Activated T-helper 17 cell treated with anti-CD3 and anti-CD28 coated beads, Interleukin-2, amount 50 U/mL, for 72 hours (primary cell): ENCODE measurements around the gene TSHR. TPM values are rescaled to one million over a fixed set of nuclear protein-coding genes. Genes with fewer than 3 reads are reported as not detected.

Experiments used
- ATAC-seq: fragments of 150-1000 bp; cut with Tn5 transposase; replicated peaks from 2 replicates; pipeline ENCODE4 v1.10.0; 2021; ENCODE audit warnings: mild to moderate bottlenecking, moderate library complexity
- H3K27ac Mint-ChIP-seq: one replicate; pipeline ENCODE4 v1.8.0; 2022; ENCODE audit warnings: mixed read lengths
- H3K27me3 Mint-ChIP-seq: one replicate; pipeline ENCODE4 v1.8.0; 2022; ENCODE audit warnings: mixed read lengths
- H3K36me3 Mint-ChIP-seq: one replicate; pipeline ENCODE4 v1.8.0; 2022; ENCODE audit warnings: low read depth, mild to moderate bottlenecking, mixed read lengths
- H3K4me1 Mint-ChIP-seq: one replicate; pipeline ENCODE4 v1.8.0; 2022; ENCODE audit warnings: mixed read lengths
- H3K4me3 Mint-ChIP-seq: one replicate; pipeline ENCODE4 v1.8.0; 2022; ENCODE audit warnings: mild to moderate bottlenecking, mixed read lengths
- H3K9me3 Mint-ChIP-seq: one replicate; pipeline ENCODE4 v1.8.0; 2022; ENCODE audit warnings: mixed read lengths
- total RNA-seq, 2 donors: library from RNA; stranded (reverse); gene quantifications; one replicate each; pipeline ENCODE4 v1.2.3, GENCODE V29; 2022

The TSHR gene
- total RNA-seq, 2 donors from 2014 or later: 0.50 TPM; not detected in 1

- Mint-ChIP-seq H3K27me3 (peaks cover 4% of the 10 kb centered on the region), H3K9me3 (no peaks in the 10 kb centered on the region), H3K4me3 (peak overlapping the region; percentile 45), H3K36me3 (no peaks in the 10 kb centered on the region), H3K4me1 (peaks cover 22% of the 10 kb centered on the region), H3K27ac (peak overlapping the region; percentile 61)
- ATAC-seq: peak; percentile 92
These were observed 4.1 kb downstream of the TSHR start for GRCh38 chr14:80959496-80959895.

GRCh38 chr14:80965037-80965436 lies 9.6 kb downstream of the TSHR start:
- H3K9me3 Mint-ChIP-seq: no peaks in the 10 kb centered on the region
- H3K27ac Mint-ChIP-seq: no peak overlapping the region
- ATAC-seq: no peak
- H3K4me1 Mint-ChIP-seq: peaks cover 4% of the 10 kb centered on the region
- no peaks in the 10 kb centered on the region for H3K27me3 Mint-ChIP-seq
- H3K36me3 Mint-ChIP-seq: no peaks in the 10 kb centered on the region
- H3K4me3 Mint-ChIP-seq: no peak overlapping the region

GRCh38 chr14:80973931-80974641 lies 18.7 kb downstream of the TSHR start:
- no peak overlapping the region for H3K27ac Mint-ChIP-seq

GRCh38 chr14:80974679-80975078 lies 19.3 kb downstream of the TSHR start:
- Mint-ChIP-seq H3K4me1 (peaks cover 6% of the 10 kb centered on the region), H3K27ac (no peak overlapping the region), H3K36me3 (no peaks in the 10 kb centered on the region), H3K27me3 (no peaks in the 10 kb centered on the region), H3K9me3 (no peaks in the 10 kb centered on the region), H3K4me3 (no peak overlapping the region)
- ATAC-seq: no peak

More at GRCh38 chr14:80973931-80974641, 18.7 kb downstream of the TSHR start:
- Mint-ChIP-seq H3K36me3 (no peaks in the 10 kb centered on the region), H3K4me1 (peaks cover 6% of the 10 kb centered on the region), H3K4me3 (no peak overlapping the region), H3K27me3 (no peaks in the 10 kb centered on the region), H3K9me3 (no peaks in the 10 kb centered on the region)
- ATAC-seq: no peak

- Mint-ChIP-seq H3K4me1 (peaks cover 6% of the 10 kb centered on the region), H3K9me3 (no peaks in the 10 kb centered on the region), H3K36me3 (no peaks in the 10 kb centered on the region), H3K27me3 (no peaks in the 10 kb centered on the region), H3K27ac (no peak overlapping the region), H3K4me3 (no peak overlapping the region)
- no peak for ATAC-seq
These were observed 21.8 kb downstream of the TSHR start for GRCh38 chr14:80977221-80977620.

GRCh38 chr14:80978403-80978802 lies 23.0 kb downstream of the TSHR start:
- H3K4me3 Mint-ChIP-seq: no peak overlapping the region
- no peaks in the 10 kb centered on the region for H3K27me3 Mint-ChIP-seq
- H3K27ac Mint-ChIP-seq: no peak overlapping the region
- ATAC-seq: peak; percentile 63
- no peaks in the 10 kb centered on the region for H3K36me3 Mint-ChIP-seq
- H3K4me1 Mint-ChIP-seq: peaks cover 6% of the 10 kb centered on the region
- no peaks in the 10 kb centered on the region for H3K9me3 Mint-ChIP-seq

- Mint-ChIP-seq H3K36me3 (no peaks in the 10 kb centered on the region), H3K9me3 (no peaks in the 10 kb centered on the region), H3K27me3 (no peaks in the 10 kb centered on the region)
These were observed 24.5 kb downstream of the TSHR start for GRCh38 chr14:80979951-80980350.

GRCh38 chr14:80981156-80981555 lies 25.7 kb downstream of the TSHR start:
- H3K4me1 Mint-ChIP-seq: peaks cover 6% of the 10 kb centered on the region
- H3K4me3 Mint-ChIP-seq: no peak overlapping the region
- H3K36me3 Mint-ChIP-seq: no peaks in the 10 kb centered on the region
- H3K27ac Mint-ChIP-seq: no peak overlapping the region
- no peaks in the 10 kb centered on the region for H3K9me3 Mint-ChIP-seq
- ATAC-seq: no peak
- no peaks in the 10 kb centered on the region for H3K27me3 Mint-ChIP-seq

More at GRCh38 chr14:80979951-80980350, 24.5 kb downstream of the TSHR start:
- no peak overlapping the region for H3K4me3 Mint-ChIP-seq
- ATAC-seq: no peak
- peaks cover 6% of the 10 kb centered on the region for H3K4me1 Mint-ChIP-seq
- H3K27ac Mint-ChIP-seq: no peak overlapping the region

GRCh38 chr14:80981673-80982072 lies 26.3 kb downstream of the TSHR start:
- Mint-ChIP-seq H3K27ac (no peak overlapping the region), H3K9me3 (no peaks in the 10 kb centered on the region), H3K4me1 (peaks cover 6% of the 10 kb centered on the region), H3K27me3 (no peaks in the 10 kb centered on the region), H3K4me3 (no peak overlapping the region), H3K36me3 (no peaks in the 10 kb centered on the region)
- no peak for ATAC-seq

GRCh38 chr14:80982711-80983110 lies 27.3 kb downstream of the TSHR start:
- Mint-ChIP-seq H3K9me3 (no peaks in the 10 kb centered on the region), H3K27ac (no peak overlapping the region), H3K4me3 (no peak overlapping the region), H3K27me3 (no peaks in the 10 kb centered on the region), H3K4me1 (peaks cover 6% of the 10 kb centered on the region), H3K36me3 (no peaks in the 10 kb centered on the region)
- no peak for ATAC-seq

GRCh38 chr14:80987235-80988032 lies 32.0 kb downstream of the TSHR start:
- ATAC-seq: peak; percentile 51
- peaks cover 9% of the 10 kb centered on the region for H3K27me3 Mint-ChIP-seq
- no peaks in the 10 kb centered on the region for H3K4me1 Mint-ChIP-seq
- no peak overlapping the region for H3K4me3 Mint-ChIP-seq
- no peaks in the 10 kb centered on the region for H3K9me3 Mint-ChIP-seq
- no peaks in the 10 kb centered on the region for H3K36me3 Mint-ChIP-seq
- H3K27ac Mint-ChIP-seq: no peak overlapping the region

- Mint-ChIP-seq H3K27ac (no peak overlapping the region), H3K27me3 (peaks cover 9% of the 10 kb centered on the region), H3K36me3 (no peaks in the 10 kb centered on the region), H3K4me1 (no peaks in the 10 kb centered on the region), H3K9me3 (no peaks in the 10 kb centered on the region), H3K4me3 (no peak overlapping the region)
- ATAC-seq: no peak
These were observed 32.8 kb downstream of the TSHR start for GRCh38 chr14:80988192-80988591.

- Mint-ChIP-seq H3K4me1 (no peaks in the 10 kb centered on the region), H3K9me3 (no peaks in the 10 kb centered on the region), H3K4me3 (no peak overlapping the region), H3K27me3 (peaks cover 11% of the 10 kb centered on the region), H3K27ac (no peak overlapping the region), H3K36me3 (no peaks in the 10 kb centered on the region)
- peak; percentile 94 for ATAC-seq
These were observed 33.5 kb downstream of the TSHR start for GRCh38 chr14:80988735-80989429.

- Mint-ChIP-seq H3K4me1 (no peaks in the 10 kb centered on the region), H3K9me3 (no peaks in the 10 kb centered on the region), H3K4me3 (no peak overlapping the region), H3K27me3 (peaks cover 31% of the 10 kb centered on the region), H3K27ac (no peak overlapping the region), H3K36me3 (no peaks in the 10 kb centered on the region)
- no peak for ATAC-seq
These were observed 37.2 kb downstream of the TSHR start for GRCh38 chr14:80992580-80992979.
